GM18873 (cell line): Measurements from ENCODE around the gene LINS1.
"Not testable (repeated sequence)": the region's sequence is repeated elsewhere in the genome, so short reads cannot be mapped to it uniquely, and the experiment has no call there.

Experiments used
- ATAC-seq: cut with Tn5 transposase; IDR thresholded peaks from one replicate; pipeline ENCODE4 v1.9.1; 2021; ENCODE audit warnings: mild to moderate bottlenecking, moderate library complexity, moderate number of reproducible peaks; ENCODE audit not compliant: unreplicated experiment, low FRiP score

The LINS1 gene

DNA sequence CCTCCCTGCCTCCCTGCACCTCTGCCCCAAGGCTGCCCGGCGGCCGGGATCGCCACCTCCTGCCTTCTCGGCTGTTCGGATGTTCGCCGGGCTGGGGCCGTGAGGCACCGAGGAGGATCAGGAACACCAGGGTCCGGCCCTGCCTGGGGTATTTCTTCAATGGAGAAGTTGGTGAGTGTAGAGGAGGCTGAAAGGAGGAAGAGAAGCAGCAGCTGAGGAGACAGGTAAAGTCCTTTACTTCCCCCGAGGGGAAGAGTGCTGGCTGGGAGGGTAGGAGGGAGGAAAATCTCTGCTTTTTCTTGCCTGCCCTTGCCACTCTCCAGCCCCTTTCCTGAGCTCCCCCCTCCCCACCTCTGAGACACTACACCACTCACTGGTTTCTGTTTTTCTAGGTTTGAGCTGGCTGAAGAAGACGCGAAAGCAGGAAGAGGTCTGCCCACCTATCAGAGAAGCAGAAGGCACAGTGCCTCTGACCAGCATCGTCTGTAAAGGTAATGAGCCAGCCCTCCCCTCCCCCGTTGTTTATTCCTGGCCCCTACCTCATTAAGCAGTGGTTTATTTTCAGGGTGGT, 924 bp upstream of the LINS1 start:
- peak; percentile 29 for ATAC-seq

DNA sequence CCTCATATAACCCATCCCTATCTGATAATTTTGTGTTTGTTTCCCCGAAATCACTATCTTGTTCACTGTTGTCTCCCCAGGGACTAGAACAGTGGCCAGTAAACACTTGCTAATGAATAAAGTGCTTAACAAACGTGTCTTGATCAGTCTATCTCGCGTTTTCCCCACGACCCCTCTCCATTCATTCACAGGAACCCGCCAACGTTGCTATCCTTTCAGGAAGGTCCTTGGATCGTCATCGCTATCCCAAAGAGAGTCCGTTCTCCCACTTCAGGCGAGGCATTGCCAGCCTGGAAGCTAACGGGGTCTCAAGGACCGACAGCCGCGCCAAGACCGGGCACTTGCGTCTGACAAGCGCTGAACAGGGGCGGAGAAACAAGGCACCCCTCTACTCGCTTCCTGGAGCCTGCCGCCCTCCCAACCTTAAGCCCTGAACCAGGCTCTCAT, 344 bp downstream of the LINS1 start:
- no peak for ATAC-seq

DNA sequence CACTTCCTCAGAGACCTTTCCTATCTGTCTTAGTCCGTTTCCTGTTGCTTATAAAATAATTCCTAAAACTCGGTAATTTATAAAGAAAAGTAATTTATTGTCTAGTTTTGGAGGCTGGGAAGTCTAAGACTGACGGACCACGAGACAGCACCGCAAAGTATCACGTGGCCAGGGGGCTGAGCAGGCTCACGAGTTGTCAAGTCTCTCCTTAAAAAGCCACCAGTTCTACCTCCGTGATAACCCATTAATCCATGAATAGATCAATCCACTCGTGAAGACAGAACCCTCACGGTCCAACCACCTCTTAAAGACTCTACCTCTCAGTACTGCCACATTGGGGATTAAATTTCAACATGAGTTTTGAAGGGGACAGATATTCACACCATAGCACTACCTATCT, 821 bp downstream of the LINS1 start:
- no peak for ATAC-seq

DNA sequence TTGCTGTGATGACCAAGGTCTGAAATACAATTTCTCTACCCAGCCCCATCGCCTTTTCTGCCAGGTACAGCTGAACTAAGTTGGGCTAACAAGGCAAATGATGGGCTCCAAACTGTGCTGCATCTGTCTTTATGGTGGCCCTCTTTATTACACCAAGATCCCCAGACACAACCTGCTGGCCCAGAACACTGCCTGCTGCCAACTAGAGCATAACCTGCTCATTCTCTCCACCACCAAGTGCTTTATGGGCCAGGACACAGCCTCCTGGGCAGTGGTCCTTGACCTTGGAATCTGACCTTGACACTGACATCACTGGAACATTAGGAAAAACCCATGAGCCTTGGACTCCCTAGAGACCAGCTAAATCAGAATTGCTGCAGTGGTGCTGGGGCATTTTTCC, 3.3 kb downstream of the LINS1 start:
- ATAC-seq = no peak

DNA sequence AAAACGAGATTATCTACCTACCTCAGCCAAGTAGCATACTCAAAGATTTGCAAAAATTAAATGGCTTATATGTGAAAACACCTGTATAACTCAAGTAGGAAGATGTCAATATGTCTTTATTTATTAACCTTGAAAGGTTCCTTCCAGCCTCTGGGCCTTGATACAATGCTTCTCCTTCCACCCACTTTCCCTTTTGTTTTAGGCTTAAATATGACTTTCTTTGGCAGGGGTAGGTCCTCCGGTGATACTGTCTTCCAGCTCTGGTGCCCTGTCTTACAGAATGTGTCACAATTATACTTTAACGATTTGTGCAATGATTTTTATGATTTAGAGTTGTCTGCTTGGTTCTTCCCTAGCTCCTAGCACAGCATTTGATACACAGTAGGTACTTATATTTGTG, 4.1 kb downstream of the LINS1 start:
- no peak for ATAC-seq

DNA sequence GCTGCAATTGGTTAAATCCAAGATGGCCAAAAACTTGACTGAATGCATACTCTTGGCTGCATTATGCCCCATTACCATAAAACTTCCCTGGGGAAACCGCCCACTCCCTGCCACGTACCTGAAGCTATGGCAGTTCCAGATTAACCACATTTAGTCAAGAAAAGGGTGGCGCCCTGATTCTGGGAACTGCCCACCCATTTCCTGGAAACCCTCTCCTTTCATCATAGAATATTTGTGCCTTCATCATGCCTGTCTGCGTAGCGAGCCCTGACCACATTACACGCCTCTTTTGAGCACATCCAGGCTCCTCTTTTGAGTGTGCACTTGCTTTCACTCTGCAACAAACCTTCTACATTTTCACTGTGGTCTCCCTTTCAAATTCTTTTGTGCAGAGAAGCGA, 5.2 kb downstream of the LINS1 start:
- ATAC-seq = peak; percentile 81

DNA sequence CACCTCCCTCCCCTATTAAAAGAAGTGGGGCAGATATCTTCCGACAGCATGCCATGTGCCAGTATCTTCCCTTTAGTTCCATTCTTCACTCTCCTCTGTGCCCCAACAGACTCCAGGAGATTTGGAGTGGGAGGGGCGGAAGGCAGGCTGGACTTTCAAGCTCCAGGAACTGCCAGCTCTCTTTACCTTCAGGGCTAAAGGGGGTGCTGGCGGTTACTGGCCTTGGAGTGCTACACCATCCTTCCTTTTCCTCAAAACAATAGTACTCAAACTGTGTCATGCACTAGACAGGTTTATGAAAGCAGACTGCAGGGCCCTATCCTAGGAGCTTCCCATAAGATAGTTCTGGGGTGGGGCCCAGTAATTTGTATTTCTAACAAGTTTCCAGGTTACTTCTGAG, 6.0 kb downstream of the LINS1 start:
- ATAC-seq = no peak

DNA sequence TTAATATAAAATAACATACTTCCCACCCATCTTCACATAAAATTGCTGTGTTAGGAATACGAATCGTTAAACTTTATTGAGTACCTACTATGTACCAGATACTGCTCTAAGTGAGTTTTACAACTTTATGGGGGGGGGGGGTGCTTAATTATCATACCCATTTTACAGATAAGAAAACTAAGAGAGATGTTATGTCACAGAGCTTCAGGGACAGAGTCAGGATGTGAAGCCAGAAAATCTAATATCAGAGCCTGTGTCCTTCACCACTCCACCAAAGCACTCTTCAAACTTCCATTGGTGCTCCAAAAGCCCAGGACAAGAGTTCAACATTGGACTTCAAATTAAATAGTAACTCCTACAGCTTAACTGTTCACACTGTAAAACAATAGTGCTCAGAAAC, 8.6 kb downstream of the LINS1 start:
- no peak for ATAC-seq

DNA sequence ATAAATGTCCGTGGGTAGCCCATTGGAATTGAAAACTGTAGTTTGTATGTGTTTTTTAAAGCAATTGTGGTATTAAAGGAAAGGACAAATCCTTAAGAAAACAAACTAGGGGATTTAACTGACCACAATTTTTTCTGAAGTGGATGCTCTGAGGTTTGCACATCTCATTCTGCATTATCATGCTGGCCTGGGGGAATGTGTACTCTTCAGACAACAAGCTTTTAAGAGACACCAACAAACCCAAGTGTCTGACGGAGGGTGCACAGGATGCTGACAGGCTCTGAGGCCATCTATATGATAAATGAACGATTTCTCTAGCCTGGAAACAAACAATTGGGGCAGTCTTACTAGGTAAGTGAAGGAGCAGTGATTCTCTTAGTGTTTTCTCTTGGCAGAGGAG, 9.1 kb downstream of the LINS1 start:
- no peak for ATAC-seq

DNA sequence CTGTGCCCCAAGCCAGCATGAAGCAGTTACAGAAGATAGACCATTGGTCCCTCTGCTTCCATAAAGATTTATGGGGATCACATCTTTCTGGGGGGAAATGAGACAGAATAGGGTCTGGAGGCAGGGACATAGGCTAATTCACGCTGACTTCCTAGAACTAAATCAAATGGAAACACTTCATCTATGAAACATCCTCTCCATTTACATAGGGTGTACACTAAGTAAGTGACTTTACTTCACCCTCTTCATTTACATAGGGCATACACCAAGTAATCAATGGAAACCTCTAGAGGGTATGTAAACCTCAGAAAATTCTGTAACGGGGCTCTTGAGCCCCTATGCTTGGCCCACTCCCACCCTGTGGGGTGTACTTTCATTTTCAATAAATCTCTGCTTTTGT, 10.1 kb downstream of the LINS1 start:
- ATAC-seq = no peak

DNA sequence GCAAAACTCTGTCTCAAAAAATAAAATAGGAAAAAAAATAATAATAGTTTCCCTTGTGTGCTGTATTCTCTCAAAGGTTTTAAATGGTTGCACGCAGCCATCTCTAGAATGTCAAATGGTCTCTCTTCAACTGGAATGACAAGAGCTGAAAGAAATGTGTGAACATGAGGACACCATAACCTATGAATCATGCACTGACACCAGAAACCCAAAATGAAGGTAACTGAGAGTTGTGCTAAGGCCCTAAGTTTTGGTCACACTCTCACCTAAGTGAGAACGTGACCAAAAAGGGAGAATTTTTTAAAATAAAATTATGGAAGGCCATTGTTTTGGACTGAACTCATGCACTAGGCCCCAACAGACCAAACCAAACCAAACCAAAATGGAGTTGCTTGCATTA, 10.8 kb downstream of the LINS1 start:
- not testable (repeated sequence) for ATAC-seq

DNA sequence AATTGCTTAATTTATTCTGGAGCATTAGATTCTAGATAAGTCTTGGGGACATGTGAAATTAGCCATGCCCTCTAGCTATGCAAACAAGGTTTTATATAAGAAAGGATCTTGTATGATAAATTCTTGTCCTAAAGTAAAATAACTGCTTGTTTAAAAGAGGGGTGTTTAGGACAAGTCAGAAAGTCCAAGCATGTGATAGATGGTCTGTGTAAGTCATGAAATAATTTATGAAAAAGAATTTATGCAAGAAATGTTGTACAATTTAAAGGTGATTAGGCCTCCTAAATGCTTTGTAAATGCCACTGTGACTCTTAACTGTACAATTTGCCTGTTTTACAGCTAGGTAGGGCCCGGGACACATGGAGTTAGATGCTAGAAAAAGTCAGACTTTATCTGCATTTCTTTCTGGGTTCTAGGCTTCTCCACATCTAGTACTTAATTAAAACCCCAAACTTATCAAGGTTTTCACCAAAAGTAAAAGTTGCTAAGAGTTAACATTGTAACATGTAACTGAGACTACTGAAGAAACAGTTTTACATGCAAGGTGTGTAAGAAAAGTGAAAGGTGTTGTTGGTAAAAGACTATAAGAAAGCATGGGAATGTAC, 13.2 kb downstream of the LINS1 start:
- no peak for ATAC-seq

DNA sequence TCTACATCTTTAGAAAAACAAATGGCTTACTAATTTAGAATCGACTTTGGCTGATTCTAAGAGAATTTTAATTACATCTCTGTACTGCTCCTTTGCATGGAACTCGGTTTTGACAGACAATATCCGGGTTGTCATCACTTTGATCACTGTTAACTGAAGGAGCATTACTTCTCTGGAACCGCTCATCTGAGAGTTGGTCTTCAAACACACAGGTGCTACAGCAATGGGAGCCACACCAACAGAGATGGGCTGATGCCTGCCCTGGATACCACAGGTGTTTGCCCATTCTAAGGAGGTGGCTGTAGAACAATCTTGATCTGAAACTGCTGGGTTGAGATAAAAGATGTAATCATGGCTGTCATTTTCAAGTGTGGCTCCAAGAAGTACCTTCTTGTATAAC, 21.6 kb downstream of the LINS1 start:
- ATAC-seq = no peak

DNA sequence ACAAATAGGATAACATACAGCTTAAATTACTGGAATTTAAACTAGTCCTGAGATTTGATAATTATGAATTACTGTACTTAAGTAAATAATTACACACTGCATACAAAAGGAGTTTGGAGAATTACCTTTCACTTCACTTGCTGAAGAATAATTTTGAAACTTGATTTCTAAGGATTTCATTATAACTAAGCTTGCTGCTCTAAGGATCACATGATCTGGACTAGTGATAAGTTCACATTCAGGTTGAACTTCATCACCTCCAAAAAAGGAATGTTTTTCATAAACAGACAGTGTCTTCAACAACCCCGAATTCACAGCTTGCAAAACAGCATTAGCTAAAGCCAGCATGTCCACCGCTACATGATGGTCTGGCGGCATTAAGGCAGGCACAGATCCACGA, 28.5 kb downstream of the LINS1 start:
- no peak for ATAC-seq

DNA sequence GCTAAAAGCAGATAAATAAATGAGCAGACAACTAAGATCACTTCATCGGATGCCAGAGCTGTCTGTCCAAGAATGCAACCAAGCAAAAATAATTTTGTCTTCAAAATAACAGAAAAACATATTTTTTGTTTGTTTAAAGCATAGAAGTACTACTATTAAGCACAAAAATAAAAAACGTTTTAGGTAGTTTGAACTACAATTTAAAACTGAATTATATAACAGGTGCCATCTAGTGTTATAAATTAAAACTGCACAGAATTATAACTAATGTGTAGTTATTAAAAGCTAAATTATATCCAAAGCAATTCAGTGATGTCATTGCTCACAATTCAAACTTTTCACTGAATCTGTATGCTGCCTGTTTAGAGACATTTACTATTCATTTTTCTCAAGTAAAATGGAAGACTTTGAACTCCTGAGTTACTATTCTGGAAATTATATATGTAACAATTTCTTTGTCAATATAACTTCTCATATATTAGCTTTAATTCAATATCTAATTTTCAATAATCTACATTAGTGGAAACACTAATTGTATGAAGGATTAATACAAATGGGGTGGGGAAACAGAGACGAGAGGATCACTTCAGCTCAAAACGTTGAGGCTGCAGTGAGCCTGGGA, 29.5 kb downstream of the LINS1 start:
- no peak for ATAC-seq

DNA sequence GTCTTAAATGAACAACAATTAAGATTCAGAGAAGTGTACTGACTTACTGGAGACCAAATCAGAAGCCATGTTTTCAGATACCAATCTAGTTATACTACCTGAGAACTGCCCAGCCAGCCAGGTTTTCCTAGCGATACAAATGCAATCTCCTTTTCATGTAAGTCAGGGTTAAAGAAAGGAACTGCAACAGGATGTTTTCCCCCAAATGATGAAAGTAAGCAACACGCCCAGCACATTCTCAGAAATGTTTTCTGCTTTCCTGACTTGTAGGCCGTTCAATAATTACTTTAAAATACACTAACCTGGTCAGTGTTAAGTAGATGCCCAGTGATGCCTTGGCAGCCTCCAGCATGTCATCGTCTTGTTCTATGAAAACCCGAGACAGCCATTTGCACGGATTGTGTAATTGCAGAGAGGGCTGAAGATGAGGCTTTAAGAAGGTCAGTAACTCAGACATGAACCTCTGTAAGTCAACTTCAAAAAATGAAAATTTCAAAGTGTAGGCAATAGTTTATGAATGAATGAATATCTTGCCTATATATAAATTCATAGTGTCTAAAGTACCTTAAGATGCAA, 30.3 kb downstream of the LINS1 start:
- ATAC-seq = no peak

DNA sequence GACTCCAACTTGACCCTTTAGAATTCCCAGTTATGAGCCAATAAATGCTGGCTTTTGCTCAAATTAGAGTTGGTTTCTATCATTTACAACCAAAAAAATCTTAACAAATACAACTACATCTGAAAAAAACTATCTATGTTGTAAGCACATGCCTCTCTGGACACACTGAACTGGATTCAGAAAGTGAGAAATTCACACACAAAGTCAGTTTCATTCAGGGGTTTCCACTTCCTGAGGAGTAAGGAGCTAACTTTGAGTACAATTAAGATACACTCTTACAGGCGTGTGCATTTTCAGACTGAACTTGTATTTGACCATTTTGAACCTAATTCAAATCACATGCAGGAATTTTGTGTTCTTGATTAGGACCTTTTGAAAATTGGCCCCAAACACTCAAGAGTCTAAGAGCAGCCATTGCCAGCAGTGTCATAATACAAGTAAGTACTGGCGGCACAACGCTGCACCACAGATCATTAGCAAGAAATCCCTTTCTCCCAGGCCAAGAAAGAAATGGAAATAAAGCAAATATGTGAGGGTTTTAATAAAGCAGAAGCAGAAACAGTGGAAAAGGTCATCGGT, 31.2 kb downstream of the LINS1 start:
- peak; percentile 66 for ATAC-seq

DNA sequence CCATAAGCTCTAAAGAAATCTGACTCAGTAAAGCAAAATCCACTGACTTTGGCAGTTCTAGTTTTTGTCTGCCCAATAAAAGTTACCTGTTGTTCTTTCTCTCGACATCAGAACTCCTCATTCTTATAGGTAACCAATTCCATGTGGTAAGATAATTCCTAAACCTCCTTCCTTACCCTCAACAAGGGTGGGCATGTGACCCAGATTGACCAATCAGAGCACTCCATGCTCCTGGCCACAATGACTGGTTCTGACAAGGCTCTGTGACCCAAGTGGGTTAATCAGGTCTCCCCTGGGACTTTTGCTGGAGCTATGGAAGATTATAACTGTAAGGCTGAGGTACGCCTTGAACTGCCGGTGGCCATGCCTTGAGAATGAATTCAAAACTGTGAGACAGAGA, 31.7 kb downstream of the LINS1 start:
- no peak for ATAC-seq

DNA sequence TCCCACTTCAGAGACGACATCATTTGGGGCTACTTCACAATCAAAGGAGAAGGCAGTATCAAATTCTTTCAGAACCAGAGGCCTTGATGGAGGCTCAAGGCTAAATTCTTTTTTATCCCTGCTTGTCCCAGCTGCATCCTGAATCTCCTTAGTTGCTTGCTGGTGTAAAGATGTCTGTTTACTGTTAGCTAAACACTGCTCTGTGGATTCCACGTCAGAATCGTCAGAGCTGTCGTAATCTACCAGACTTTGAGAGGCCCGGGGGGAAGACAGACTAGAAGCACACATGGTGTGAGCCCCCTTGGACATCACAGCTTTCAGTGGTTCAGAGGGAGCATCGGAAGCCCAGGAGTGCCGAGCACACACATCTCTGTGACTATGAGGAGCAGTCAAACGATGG, 32.6 kb downstream of the LINS1 start:
- ATAC-seq = no peak

DNA sequence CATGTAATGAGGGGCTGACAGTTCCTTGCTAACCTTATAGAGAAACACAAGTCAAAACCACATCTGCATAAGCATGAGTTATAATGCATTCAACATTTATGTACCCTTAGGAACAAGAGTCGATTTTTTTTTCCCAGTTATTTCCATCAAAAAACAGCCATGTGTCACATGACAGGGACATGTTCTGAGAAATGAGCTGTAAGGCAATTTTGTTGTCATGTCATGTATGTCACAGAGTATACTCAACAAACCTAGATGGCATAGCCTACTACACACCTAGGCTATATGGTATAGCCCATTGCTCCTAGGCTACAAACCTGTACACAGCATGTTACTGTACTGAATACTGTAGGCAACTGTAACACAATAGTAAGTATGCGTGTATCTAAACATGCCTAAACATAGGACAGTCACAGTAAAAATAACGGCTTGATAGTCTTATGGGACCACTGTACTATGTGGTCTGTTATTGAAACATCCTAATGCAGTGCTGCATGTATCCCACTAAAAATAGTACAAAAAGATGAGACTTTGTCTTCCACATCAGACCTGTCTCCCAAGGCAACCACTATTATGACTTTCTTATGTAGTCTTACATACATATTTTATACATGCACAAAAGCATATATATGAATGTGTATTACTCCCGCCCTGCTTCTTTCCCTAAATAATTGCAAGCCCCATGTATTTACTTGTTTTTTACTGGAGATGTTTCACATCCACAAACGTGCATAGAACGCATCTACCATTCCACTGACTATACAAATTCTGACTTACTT, 34.9 kb downstream of the LINS1 start:
- ATAC-seq = no peak

DNA sequence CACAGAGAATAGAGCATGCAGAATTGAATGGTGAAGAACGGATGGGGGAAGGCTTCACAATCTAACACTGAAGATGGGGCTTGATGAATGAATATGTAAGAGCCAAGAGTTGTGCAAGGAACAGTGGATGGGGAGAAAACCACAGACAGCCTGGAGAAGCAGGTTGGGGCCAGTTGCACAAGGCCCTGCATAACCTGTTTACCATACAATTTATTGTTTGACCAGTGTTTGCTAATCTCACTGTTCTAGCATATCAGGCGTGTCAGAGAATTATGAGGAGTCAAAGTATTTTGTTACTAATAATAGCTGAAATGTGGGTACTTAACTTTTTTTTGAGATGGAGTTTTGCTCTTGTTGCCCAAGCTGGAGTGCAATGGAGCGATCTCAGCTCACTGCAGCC, 36.4 kb downstream of the LINS1 start:
- no peak for ATAC-seq
